Sigmoid colon (tissue), 7 donors: ENCODE measurements around the gene GMPPA. TPM values are rescaled to one million over a fixed set of nuclear protein-coding genes. Genes with fewer than 3 reads are reported as not detected.
A peak's percentile ranks its signal among the peaks of the same experiment; 100 is the strongest.

Experiments used
- DNase-seq: peaks from one replicate; pipeline ENCODE4 v3.0.0-alpha.2; 2019
- H3K27ac ChIP-seq, 4 donors: fragments of 200-600 bp; sonication (generic); one replicate each; pipeline ENCODE4 v1.5.1; 2016 to 2019; ENCODE audit warnings: mild to moderate bottlenecking in 1 of 4
- H3K27me3 ChIP-seq, 3 donors: fragments of 200-600 bp; sonication (generic); one replicate each; pipeline ENCODE4 v1.5.1; 2019; ENCODE audit warnings: mild to moderate bottlenecking in 1 of 3
- H3K36me3 ChIP-seq, 4 donors: fragments of 200-600 bp; sonication (generic); one replicate each; pipeline ENCODE4 v1.5.1; 2016 to 2019
- H3K4me1 ChIP-seq, 4 donors: fragments of 200-600 bp; sonication (generic); one replicate each; pipeline ENCODE4 v1.5.1; 2017 to 2019
- H3K4me3 ChIP-seq, 4 donors: fragments of 200-600 bp; sonication (generic); one replicate each; pipeline ENCODE4 v1.5.1; 2017 to 2019; ENCODE audit warnings: mild to moderate bottlenecking in 2 of 4, moderate library complexity in 1 of 4
- H3K9me3 ChIP-seq, 4 donors: fragments of 200-600 bp in 3 of 4; sonication (generic) in 3 of 4; one replicate each; pipeline versions ENCODE4 v1.5.1 to v1.6.1; 2013 to 2019
- CTCF ChIP-seq, 4 experiments: fragments of 450-650 bp in 3 of 4; fragments of 200-600 bp in 1 of 4; IDR thresholded peaks; one replicate each; pipeline ENCODE4 v1.5.1; 2016 to 2019; ENCODE audit warnings: antibody characterized with exemption in 4 of 4, mild to moderate bottlenecking in 3 of 4, moderate library complexity in 2 of 4
- EP300 ChIP-seq, 4 donors: sonication (generic); formaldehyde crosslinking; IDR thresholded peaks; one replicate each; pipeline ENCODE4 v1.6.1; 2017; ENCODE audit warnings: antibody characterized with exemption in 4 of 4
- POLR2A ChIP-seq, 2 donors: fragments of 450-650 bp; IDR thresholded peaks; one replicate each; pipeline ENCODE4 v1.6.1; 2016; ENCODE audit warnings: antibody characterized with exemption in 2 of 2, mild to moderate bottlenecking in 2 of 2, moderate library complexity in 2 of 2
- POLR2AphosphoS5 ChIP-seq, 4 donors: sonication (generic); formaldehyde crosslinking; IDR thresholded peaks; one replicate each; pipeline ENCODE4 v1.6.1; 2017; ENCODE audit warnings: antibody characterized with exemption in 4 of 4
- WGBS, 2 donors: extraction: QIAGEN DNeasy Blood & Tissue Kit; methylation state at CpG; one replicate each; pipeline ENCODE4 v1.1.7; 2013; 5-methylcytosine and 5-hydroxymethylcytosine counted together
- intact Hi-C: fragments of 100-400 bp; cut with DNase I; formaldehyde crosslinking; loops from one replicate; pipeline ENCODE4 v1.15.1; 2023
- polyA plus RNA-seq, 3 donors: library from polyadenylated mRNA; stranded (reverse); fragments of 200-250 nt; gene quantifications; one replicate each; pipeline ENCODE4 v1.2.3, GENCODE V29; 2013
- total RNA-seq, 4 donors: library from RNA; depleted of rRNA; stranded (reverse); fragments of >200 nt; gene quantifications; one replicate each; pipeline ENCODE4 v1.1.0, GENCODE V29; 2016
- donor health status: healthy with polysubstance abuse.
- donor health status: Bipolar disorder and iron deficiency.
- donor health status: healthy.

GMPPA gene
- total and polyA plus RNA-seq, 7 donors: 13.9 to 52.8 (median 24.7) TPM

- H3K27me3 ChIP-seq: no peaks in the 10 kb centered on the region
- intact Hi-C loops: no loop called here
- H3K4me3 ChIP-seq: no peak overlapping the region
- H3K36me3 ChIP-seq: peaks cover 16 to 85% (median 38%) of the 10 kb centered on the region in 4 donors
- no peaks in the 10 kb centered on the region for H3K9me3 ChIP-seq
- peak overlapping the region; percentile 58 to 99 (median 99) for H3K27ac ChIP-seq
- DNase-seq: no peak
- H3K4me1 ChIP-seq: peaks cover 0 to 42% (median 26%) of the 10 kb centered on the region in 4 donors
- WGBS, 2 donors: 70 to 85% methylated on average over 11 of the region's 11 CpGs
- TF ChIP-seq POLR2A (IDR thresholded peaks at IDR 0.05): no peak
- TF ChIP-seq POLR2AphosphoS5 (IDR thresholded peaks at IDR 0.05): no peak
- no peak for TF ChIP-seq CTCF (IDR thresholded peaks at IDR 0.05)
- no peak for TF ChIP-seq EP300 (IDR thresholded peaks at IDR 0.05)
Measured at GRCh38 chr2:219474285-219475060, 24.2 kb upstream of the GMPPA start.

GRCh38 chr2:219475278-219475677, 23.4 kb upstream of the GMPPA start:
- peak overlapping the region; percentile 58 to 99 (median 99) for H3K27ac ChIP-seq
- intact Hi-C loops: no loop called here

GRCh38 chr2:219475697-219476651, 22.7 kb upstream of the GMPPA start:
- Histone ChIP-seq H3K4me1 (peaks cover 0 to 34% (median 24%) of the 10 kb centered on the region in 4 donors), H3K27ac (peak overlapping the region; percentile 58 to 99 (median 99)), H3K9me3 (no peaks in the 10 kb centered on the region), H3K36me3 (peaks cover 31 to 90% (median 44%) of the 10 kb centered on the region in 4 donors), H3K4me3 (peak overlapping the region in 1 of 4 donors; percentile 6), H3K27me3 (no peaks in the 10 kb centered on the region)
- WGBS, 2 donors: 26 to 41% methylated on average over 14 of the region's 14 CpGs
- TF ChIP-seq POLR2A (IDR thresholded peaks at IDR 0.05) (no peak), CTCF (IDR thresholded peaks at IDR 0.05) (peak; percentile 85 to 89 (median 86)), POLR2AphosphoS5 (IDR thresholded peaks at IDR 0.05) (peak in 2 of 4 donors; percentile 36 to 38)
- peak; percentile 90 for DNase-seq
- intact Hi-C loops: loop anchor here (1.0 kb wide), 1 partner anchor 54 kb away; no protein-coding TSS in a partner anchor

More at GRCh38 chr2:219475278-219475677, 23.4 kb upstream of the GMPPA start:
- H3K4me1 ChIP-seq: peaks cover 0 to 36% (median 24%) of the 10 kb centered on the region in 4 donors
- no peaks in the 10 kb centered on the region for H3K9me3 ChIP-seq
- WGBS, 2 donors: 44 to 77% methylated on average over 6 of the region's 6 CpGs
- H3K4me3 ChIP-seq: no peak overlapping the region
- H3K27me3 ChIP-seq: no peaks in the 10 kb centered on the region
- H3K36me3 ChIP-seq: peaks cover 24 to 85% (median 42%) of the 10 kb centered on the region in 4 donors
- DNase-seq: no peak
- no peak for TF ChIP-seq EP300 (IDR thresholded peaks at IDR 0.05)
- no peak for TF ChIP-seq POLR2AphosphoS5 (IDR thresholded peaks at IDR 0.05)
- TF ChIP-seq POLR2A (IDR thresholded peaks at IDR 0.05): no peak
- no peak for TF ChIP-seq CTCF (IDR thresholded peaks at IDR 0.05)

- intact Hi-C loops: loop anchor here (1.0 kb wide), 1 partner anchor 54 kb away; no protein-coding TSS in a partner anchor
- Histone ChIP-seq H3K4me3 (peak overlapping the region in 1 of 4 donors; percentile 6), H3K4me1 (peaks cover 0 to 34% (median 24%) of the 10 kb centered on the region in 4 donors), H3K9me3 (no peaks in the 10 kb centered on the region), H3K27ac (peak overlapping the region; percentile 58 to 99 (median 99)), H3K27me3 (no peaks in the 10 kb centered on the region), H3K36me3 (peaks cover 31 to 90% (median 48%) of the 10 kb centered on the region in 4 donors)
- WGBS, 2 donors: 8 to 20% methylated on average over 16 of the region's 16 CpGs
- no peak for TF ChIP-seq EP300 (IDR thresholded peaks at IDR 0.05)
- TF ChIP-seq POLR2A (IDR thresholded peaks at IDR 0.05): no peak
- TF ChIP-seq POLR2AphosphoS5 (IDR thresholded peaks at IDR 0.05): no peak
- no peak for TF ChIP-seq CTCF (IDR thresholded peaks at IDR 0.05)
- no peak for DNase-seq
Measured at GRCh38 chr2:219476652-219477151, 22.0 kb upstream of the GMPPA start.
